Esophagus muscularis mucosa (tissue), 4 donors: ENCODE measurements around the gene HAGHL. TPM values are rescaled to one million over a fixed set of nuclear protein-coding genes. Genes with fewer than 3 reads are reported as not detected.

Experiments used
- DNase-seq: peaks from one replicate; pipeline ENCODE4 v3.0.0-alpha.2; 2017; ENCODE audit errors: extremely low spot score
- H3K27ac ChIP-seq, 4 donors: fragments of 200-600 bp; sonication (generic); replicated peaks in 1 of 4; 1 replicate in 3 of 4; 2 replicates in 1 of 4; pipeline ENCODE4 v1.5.1; 2016 to 2019; ENCODE audit warnings: mild to moderate bottlenecking in 1 of 4
- H3K27me3 ChIP-seq, 4 donors: fragments of 200-600 bp; sonication (generic); one replicate each; pipeline versions ENCODE4 v1.5.1 to v1.6.0; 2016 to 2019
- H3K36me3 ChIP-seq, 4 donors: fragments of 200-600 bp; sonication (generic); one replicate each; pipeline ENCODE4 v1.5.1; 2016 to 2019
- H3K4me1 ChIP-seq, 4 donors: fragments of 200-600 bp; sonication (generic); one replicate each; pipeline ENCODE4 v1.5.1; 2016 to 2019
- H3K4me3 ChIP-seq, 4 donors: fragments of 200-600 bp; sonication (generic); 1 replicate in 2 of 4; 2 replicates in 2 of 4; pipeline ENCODE4 v1.5.1; 2016 to 2019; ENCODE audit warnings: mild to moderate bottlenecking in 4 of 4, moderate library complexity in 1 of 4
- H3K9me3 ChIP-seq, 4 donors: fragments of 200-600 bp; sonication (generic); 1 replicate in 3 of 4; 2 replicates in 1 of 4; pipeline ENCODE4 v1.5.1; 2016 to 2019
- EP300 ChIP-seq: sonication (generic); formaldehyde crosslinking; IDR thresholded peaks from one replicate; pipeline ENCODE4 v1.6.1; 2017; ENCODE audit warnings: antibody characterized with exemption
- POLR2A ChIP-seq: fragments of 450-650 bp; IDR thresholded peaks from one replicate; pipeline ENCODE4 v1.6.1; 2017; ENCODE audit warnings: antibody characterized with exemption, moderate library complexity, mild to moderate bottlenecking, low read depth
- POLR2AphosphoS5 ChIP-seq, 2 donors: sonication (generic); formaldehyde crosslinking; IDR thresholded peaks; one replicate each; pipeline ENCODE4 v1.6.1; 2017; ENCODE audit warnings: antibody characterized with exemption in 2 of 2
- WGBS: methylation state at CpG from one replicate; pipeline ENCODE4 v1.1.5; 2018; 5-methylcytosine and 5-hydroxymethylcytosine counted together
- intact Hi-C: fragments of 100-400 bp; cut with DNase I; formaldehyde crosslinking; loops from one replicate; pipeline ENCODE4 v1.15.1; 2023
- total RNA-seq, 4 donors: library from RNA; depleted of rRNA; stranded (reverse); fragments of >200 nt; gene quantifications; one replicate each; pipeline versions ENCODE4 v1.1.0 to v1.2.1, GENCODE V29; 2016
- TF ChIP-seq, protein P1 (sequence below), 3 experiments: fragments of 200-600 bp in 2 of 3; fragments of 450-650 bp in 1 of 3; sonication (generic) in 2 of 3; IDR thresholded peaks; one replicate each; pipeline ENCODE4 v1.5.1; 2017 to 2019; ENCODE audit warnings: antibody characterized with exemption in 3 of 3, mild to moderate bottlenecking in 2 of 3, moderate library complexity in 1 of 3

HAGHL gene
- total RNA-seq, 4 donors from 2014 or later: 1.7 to 5.6 (median 4.5) TPM

DNA sequence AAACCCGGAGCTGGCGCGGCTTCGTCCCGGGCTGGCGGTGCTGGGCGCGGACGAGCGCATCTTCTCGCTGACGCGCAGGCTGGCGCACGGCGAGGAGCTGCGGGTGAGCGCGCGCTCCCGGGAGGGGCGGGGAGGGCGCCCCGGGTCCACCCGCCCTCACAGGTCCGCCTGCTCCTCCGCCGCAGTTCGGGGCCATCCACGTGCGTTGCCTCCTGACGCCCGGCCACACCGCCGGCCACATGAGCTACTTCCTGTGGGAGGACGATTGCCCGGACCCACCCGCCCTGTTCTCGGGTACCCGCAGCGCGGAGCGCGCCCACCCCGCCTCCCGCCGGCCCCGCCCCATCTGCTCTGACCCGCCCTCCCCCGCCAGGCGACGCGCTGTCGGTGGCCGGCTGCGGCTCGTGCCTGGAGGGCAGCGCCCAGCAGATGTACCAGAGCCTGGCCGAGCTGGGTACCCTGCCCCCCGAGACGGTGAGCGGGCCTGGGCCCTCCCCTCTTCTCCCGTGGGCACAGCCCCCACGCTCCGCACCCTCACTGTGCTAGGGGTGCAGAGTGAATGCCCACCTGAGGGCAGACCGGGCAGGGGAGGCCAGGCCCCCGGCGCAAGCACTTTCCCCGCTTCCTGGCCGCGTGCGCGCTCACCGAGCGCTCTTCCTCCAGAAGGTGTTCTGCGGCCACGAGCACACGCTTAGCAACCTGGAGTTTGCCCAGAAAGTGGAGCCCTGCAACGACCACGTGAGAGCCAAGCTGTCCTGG is 1.4 kb downstream of the HAGHL start:
- 0% methylated on average over 2 of the region's 80 CpGs for WGBS
- peaks cover 26 to 35% (median 32%) of the 10 kb centered on the region in 4 donors for H3K4me1 ChIP-seq
- H3K4me3 ChIP-seq: peak overlapping the region; percentile 56 to 66 (median 58)

DNA sequence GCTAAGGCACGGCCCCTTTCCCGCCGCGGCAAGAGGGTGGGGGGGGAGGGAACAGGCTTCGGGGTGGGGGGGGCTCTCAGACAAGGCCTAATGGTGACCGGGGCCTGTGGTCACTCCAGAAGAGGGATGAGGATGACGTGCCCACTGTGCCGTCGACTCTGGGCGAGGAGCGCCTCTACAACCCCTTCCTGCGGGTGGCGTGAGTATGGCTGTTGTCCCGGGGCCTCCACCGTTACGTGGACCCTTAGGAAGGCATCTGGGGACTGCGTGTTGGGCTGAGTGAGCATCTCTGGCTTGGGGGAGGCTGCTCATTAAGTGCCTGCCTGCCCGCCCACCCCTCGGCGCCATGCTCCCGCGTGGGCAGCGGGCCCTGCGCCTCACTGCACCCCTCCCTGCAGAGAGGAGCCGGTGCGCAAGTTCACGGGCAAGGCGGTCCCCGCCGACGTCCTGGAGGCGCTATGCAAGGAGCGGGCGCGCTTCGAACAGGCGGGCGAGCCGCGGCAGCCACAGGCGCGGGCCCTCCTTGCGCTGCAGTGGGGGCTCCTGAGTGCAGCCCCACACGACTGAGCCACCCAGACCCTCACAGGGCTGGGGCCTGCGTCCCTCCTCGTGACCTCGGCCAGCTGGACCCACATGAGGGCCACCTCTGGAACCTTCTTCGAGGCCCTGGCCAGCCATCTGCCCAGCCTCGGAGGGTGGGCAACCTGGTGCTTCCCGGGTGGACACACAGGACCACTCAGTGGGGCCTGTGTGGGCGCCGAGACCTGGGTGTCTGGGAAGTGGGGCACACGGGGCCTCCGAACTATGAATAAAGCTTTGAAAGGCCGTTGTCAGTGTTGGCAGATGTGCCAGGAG is 2.2 kb downstream of the HAGHL start:
- intact Hi-C loops: no loop called here
- peaks cover 0 to 52% (median 24%) of the 10 kb centered on the region in 4 donors for H3K27me3 ChIP-seq

More for the DNA sequence above, 1.4 kb downstream of the HAGHL start:
- Histone ChIP-seq H3K36me3 (peaks cover 12 to 37% (median 33%) of the 10 kb centered on the region in 4 donors), H3K27ac (no peak overlapping the region), H3K9me3 (no peaks in the 10 kb centered on the region), H3K27me3 (peaks cover 0 to 53% (median 24%) of the 10 kb centered on the region in 4 donors)
- no peak for DNase-seq
- intact Hi-C loops: no loop called here
- TF ChIP-seq POLR2AphosphoS5 (IDR thresholded peaks at IDR 0.05): peak in 1 of 2 donors; percentile 3
- TF ChIP-seq, protein P1, sequence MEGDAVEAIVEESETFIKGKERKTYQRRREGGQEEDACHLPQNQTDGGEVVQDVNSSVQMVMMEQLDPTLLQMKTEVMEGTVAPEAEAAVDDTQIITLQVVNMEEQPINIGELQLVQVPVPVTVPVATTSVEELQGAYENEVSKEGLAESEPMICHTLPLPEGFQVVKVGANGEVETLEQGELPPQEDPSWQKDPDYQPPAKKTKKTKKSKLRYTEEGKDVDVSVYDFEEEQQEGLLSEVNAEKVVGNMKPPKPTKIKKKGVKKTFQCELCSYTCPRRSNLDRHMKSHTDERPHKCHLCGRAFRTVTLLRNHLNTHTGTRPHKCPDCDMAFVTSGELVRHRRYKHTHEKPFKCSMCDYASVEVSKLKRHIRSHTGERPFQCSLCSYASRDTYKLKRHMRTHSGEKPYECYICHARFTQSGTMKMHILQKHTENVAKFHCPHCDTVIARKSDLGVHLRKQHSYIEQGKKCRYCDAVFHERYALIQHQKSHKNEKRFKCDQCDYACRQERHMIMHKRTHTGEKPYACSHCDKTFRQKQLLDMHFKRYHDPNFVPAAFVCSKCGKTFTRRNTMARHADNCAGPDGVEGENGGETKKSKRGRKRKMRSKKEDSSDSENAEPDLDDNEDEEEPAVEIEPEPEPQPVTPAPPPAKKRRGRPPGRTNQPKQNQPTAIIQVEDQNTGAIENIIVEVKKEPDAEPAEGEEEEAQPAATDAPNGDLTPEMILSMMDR (IDR thresholded peaks at IDR 0.05): no peak

DNA sequence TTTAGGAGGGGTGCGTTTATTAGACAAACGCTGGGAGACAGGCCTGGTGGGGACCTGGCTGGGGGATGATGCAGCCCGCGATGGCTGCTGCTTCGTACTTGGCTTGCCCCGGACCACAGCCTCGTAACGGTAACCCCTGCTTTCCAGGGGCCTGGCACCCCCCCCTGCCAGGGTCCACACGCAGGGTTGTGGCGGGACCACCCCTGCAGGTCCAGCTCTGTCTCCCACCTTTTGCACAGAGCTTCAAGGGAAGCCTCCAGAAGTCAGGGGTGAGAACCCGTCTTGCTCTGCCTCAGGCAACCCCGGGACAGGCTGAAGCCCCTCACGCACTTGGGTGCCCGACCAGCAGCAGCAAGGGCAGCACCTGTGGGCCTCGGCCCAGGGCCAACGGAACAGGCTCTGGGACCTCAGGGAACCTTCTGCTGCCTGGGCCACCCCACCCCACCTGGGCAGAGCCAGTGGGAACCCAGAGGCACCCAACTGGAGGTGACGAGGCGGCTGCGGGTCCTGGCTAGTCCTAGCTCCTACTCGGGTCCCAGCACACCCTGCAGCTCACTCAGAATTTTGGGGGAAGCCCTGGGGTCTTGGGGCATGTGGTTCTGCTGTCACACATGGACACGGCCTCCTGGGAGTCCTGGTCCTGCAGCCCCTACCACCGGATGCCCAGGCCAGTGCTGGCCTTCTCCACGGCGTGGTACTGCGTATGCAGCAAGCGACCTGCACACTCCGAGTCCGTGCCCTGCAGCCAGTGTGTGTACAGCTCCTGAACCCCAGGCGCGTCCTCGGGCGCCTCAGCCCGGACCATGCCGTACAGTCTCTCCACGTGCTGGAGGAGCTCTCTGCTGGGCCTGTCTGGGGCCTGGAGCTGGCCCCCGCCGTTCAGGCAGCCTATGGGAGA is 3.1 kb downstream of the HAGHL start:
- TF ChIP-seq POLR2A (no peak), POLR2AphosphoS5 (IDR thresholded peaks at IDR 0.05) (no peak), EP300 (no peak)
- TF ChIP-seq, protein P1 (IDR thresholded peaks at IDR 0.05): no peak
- no peak for DNase-seq
- Histone ChIP-seq H3K4me1 (peaks cover 26 to 35% (median 32%) of the 10 kb centered on the region in 4 donors), H3K27me3 (peaks cover 0 to 43% (median 24%) of the 10 kb centered on the region in 4 donors), H3K9me3 (no peaks in the 10 kb centered on the region), H3K4me3 (no peak overlapping the region), H3K36me3 (peaks cover 24 to 54% (median 49%) of the 10 kb centered on the region in 4 donors), H3K27ac (no peak overlapping the region)
- WGBS: 80% methylated on average over 15 of the region's 37 CpGs
- intact Hi-C loops: no loop called here

More for the DNA sequence above, 2.2 kb downstream of the HAGHL start:
- TF ChIP-seq POLR2A (no peak), POLR2AphosphoS5 (IDR thresholded peaks at IDR 0.05) (no peak), EP300 (no peak)
- TF ChIP-seq, protein P1 (IDR thresholded peaks at IDR 0.05): no peak
- no peak for DNase-seq
- no peak overlapping the region for H3K27ac ChIP-seq
- peak overlapping the region; percentile 56 to 66 (median 58) for H3K4me3 ChIP-seq
- H3K36me3 ChIP-seq: peaks cover 16 to 45% (median 41%) of the 10 kb centered on the region in 4 donors
- H3K4me1 ChIP-seq: peaks cover 26 to 35% (median 32%) of the 10 kb centered on the region in 4 donors
- WGBS: 95% methylated on average over 4 of the region's 55 CpGs
- no peaks in the 10 kb centered on the region for H3K9me3 ChIP-seq

DNA sequence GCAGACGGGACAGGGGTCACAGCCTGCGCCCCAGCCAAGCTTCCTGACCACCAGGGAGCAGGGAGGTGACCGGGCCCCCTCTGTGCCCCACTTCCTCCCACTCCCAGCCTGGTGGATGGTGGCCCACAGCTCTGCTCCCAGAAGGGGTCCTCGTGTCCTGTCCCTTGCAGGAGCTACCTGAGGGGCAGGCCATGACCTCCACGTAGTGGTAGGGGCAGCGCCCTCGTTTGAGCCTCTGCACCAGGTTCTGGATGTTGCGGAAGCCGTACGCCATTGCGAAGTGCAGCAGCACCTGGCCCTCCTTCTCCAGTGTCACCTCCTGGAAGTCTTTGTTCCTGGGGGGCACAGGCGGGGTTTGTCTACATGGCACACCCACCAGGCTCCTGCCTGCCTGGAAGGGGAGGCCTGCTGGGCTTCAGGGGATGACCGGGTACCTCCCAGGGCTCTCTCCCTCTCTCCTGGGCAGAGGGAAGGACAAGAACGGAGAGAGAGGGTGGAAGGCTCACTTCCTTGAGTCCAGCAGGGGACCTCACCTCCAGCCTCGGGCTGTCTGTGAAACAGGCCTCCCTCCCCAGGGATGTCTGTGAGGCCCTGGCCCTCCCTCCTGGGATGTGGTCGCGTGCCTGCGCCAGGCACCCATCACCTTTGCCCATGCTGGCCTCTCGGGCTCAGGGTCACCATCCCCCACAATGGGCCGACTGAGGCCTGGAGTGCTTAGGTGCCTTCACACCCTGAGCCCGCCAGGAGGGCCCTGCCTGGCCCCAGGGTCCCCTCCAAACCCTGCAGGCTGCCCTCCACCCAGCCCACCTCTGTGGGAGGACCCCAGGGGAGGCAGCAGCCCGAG is 4.0 kb downstream of the HAGHL start:
- 79% methylated on average over 17 of the region's 22 CpGs for WGBS
- intact Hi-C loops: no loop called here
- no peak for TF ChIP-seq EP300
- TF ChIP-seq POLR2AphosphoS5 (IDR thresholded peaks at IDR 0.05): no peak
- no peak for TF ChIP-seq POLR2A
- TF ChIP-seq, protein P1 (IDR thresholded peaks at IDR 0.05): no peak
- Histone ChIP-seq H3K4me3 (no peak overlapping the region), H3K36me3 (peaks cover 29 to 62% (median 58%) of the 10 kb centered on the region in 4 donors), H3K4me1 (peaks cover 26 to 35% (median 32%) of the 10 kb centered on the region in 4 donors), H3K27me3 (peaks cover 0 to 35% (median 21%) of the 10 kb centered on the region in 4 donors), H3K9me3 (no peaks in the 10 kb centered on the region), H3K27ac (no peak overlapping the region)
- DNase-seq: no peak
